ENCODE data around the gene ART3.

ART3 gene

GRCh38 chr4:76061421-76061820, 13.1 kb upstream of the ART3 start (continued):
- no peak for TF ChIP-seq ZBTB17 (tag by site-specific recombination; IDR thresholded peaks at IDR 0.05)
- no peak for TF ChIP-seq ZNF132 (tag by site-specific recombination; IDR thresholded peaks at IDR 0.05; ENCODE audit: borderline replicate concordance)
- no peak for TF ChIP-seq KLF8 (tag by site-specific recombination; IDR thresholded peaks at IDR 0.05)

- Histone ChIP-seq H3K27ac (ENCODE audit: extremely low read depth, low read depth, low read length) (no peak overlapping the region), H3K36me3 (ENCODE audit: control insufficient read depth in 2 of 2, insufficient read depth in 1 of 2, low read length in 2 of 2) (no peaks in the 10 kb centered on the region), H3K9me3 (ENCODE audit: control insufficient read depth, insufficient read depth, low read depth, low read length) (no peaks in the 10 kb centered on the region), H3K4me1 (ENCODE audit: control insufficient read depth, insufficient read depth, low read length) (no peaks in the 10 kb centered on the region), H3K4me3 (ENCODE audit: low read depth, low read length) (no peak overlapping the region)
- ChIA-PET CTCF (interaction anchor here (1.3 to 1.6 kb wide), 2 partner anchors 25 to 66 kb away, joined by 3 to 9 read pairs; no protein-coding TSS in a partner anchor), POLR2A (no interaction called here)
- TF ChIP-seq ZBTB8A (tag by site-specific recombination; IDR thresholded peaks at IDR 0.05) (no peak), ZNF548 (tag by site-specific recombination; IDR thresholded peaks at IDR 0.05) (no peak), ZNF549 (tag by site-specific recombination; IDR thresholded peaks at IDR 0.05) (no peak), ZFP69B (tag by site-specific recombination; IDR thresholded peaks at IDR 0.05) (no peak), ZBTB10 (tag by site-specific recombination; IDR thresholded peaks at IDR 0.05) (no peak), ZNF16 (tag by site-specific recombination; IDR thresholded peaks at IDR 0.05; ENCODE audit: low read depth) (no peak), KLF17 (tag by site-specific recombination; IDR thresholded peaks at IDR 0.05) (no peak), ZNF518A (tag by site-specific recombination; conservative IDR thresholded peaks at IDR 0.05; ENCODE audit: low read depth) (no peak), ZNF48 (tag by site-specific recombination; IDR thresholded peaks at IDR 0.05) (no peak), ZNF211 (tag by site-specific recombination; IDR thresholded peaks at IDR 0.05; ENCODE audit: low read depth) (no peak), ZNF747 (tag by site-specific recombination; IDR thresholded peaks at IDR 0.05) (no peak), ZNF670 (tag by site-specific recombination; IDR thresholded peaks at IDR 0.05; ENCODE audit: low read depth) (no peak), YY1 (tag by site-specific recombination; IDR thresholded peaks at IDR 0.05) (no peak), ZNF37A (tag by site-specific recombination; IDR thresholded peaks at IDR 0.05) (no peak), KLF7 (tag by site-specific recombination; IDR thresholded peaks at IDR 0.05; ENCODE audit: borderline replicate concordance) (no peak), ZNF292 (tag by site-specific recombination; IDR thresholded peaks at IDR 0.05; ENCODE audit: borderline replicate concordance, low read depth) (no peak), YY2 (tag by site-specific recombination; IDR thresholded peaks at IDR 0.05) (no peak), PRDM2 (tag by site-specific recombination; IDR thresholded peaks at IDR 0.05; ENCODE audit: borderline replicate concordance) (no peak), ZNF654 (tag by site-specific recombination; IDR thresholded peaks at IDR 0.05; ENCODE audit: low read depth) (no peak), ZBTB7A (tag by site-specific recombination; IDR thresholded peaks at IDR 0.05; ENCODE audit: low read depth) (no peak)
Observed at GRCh38 chr4:76061982-76062381, 12.5 kb upstream of the ART3 start.
